ENCODE measurements around the gene LAT.

DNA sequence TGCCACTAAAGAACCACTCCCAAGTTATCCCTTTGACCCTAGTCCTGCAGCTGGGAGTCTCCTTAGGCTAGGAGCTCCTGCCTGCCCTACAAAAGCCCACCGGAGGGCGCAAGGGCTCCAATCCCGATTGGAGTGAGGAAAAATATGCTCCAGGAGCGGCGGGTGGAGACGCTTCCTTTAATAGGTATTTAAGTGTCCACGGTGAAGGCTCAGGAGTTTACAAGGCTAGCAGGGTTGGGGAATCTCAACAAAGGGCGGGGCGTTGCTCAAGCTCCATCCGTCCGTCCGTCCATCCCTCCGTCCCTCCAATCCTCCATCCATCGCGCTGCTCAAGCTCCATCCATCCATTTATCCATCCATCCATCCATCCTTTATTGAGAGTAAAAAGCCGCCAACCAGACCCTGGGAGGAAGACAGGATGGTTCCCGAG lies 10.8 kb upstream of the LAT start:
- TF ChIP-seq, protein P1, sequence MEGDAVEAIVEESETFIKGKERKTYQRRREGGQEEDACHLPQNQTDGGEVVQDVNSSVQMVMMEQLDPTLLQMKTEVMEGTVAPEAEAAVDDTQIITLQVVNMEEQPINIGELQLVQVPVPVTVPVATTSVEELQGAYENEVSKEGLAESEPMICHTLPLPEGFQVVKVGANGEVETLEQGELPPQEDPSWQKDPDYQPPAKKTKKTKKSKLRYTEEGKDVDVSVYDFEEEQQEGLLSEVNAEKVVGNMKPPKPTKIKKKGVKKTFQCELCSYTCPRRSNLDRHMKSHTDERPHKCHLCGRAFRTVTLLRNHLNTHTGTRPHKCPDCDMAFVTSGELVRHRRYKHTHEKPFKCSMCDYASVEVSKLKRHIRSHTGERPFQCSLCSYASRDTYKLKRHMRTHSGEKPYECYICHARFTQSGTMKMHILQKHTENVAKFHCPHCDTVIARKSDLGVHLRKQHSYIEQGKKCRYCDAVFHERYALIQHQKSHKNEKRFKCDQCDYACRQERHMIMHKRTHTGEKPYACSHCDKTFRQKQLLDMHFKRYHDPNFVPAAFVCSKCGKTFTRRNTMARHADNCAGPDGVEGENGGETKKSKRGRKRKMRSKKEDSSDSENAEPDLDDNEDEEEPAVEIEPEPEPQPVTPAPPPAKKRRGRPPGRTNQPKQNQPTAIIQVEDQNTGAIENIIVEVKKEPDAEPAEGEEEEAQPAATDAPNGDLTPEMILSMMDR (conservative IDR thresholded peaks at IDR 0.05) = peak; percentile 70
- no peak for TF ChIP-seq ZFX (IDR thresholded peaks at IDR 0.05)
